Thoracic aorta (tissue), 2 donors: ENCODE measurements around the gene TMEM114. TPM values are rescaled to one million over a fixed set of nuclear protein-coding genes. Genes with fewer than 3 reads are reported as not detected.

Experiments
- ATAC-seq: fragments of 150-250 bp; one replicate; pipeline ENCODE4 v1.8.0; 2017; ENCODE audit warnings: low read depth; ENCODE audit not compliant: insufficient number of reproducible peaks, low FRiP score
- DNase-seq: peaks from one replicate; pipeline ENCODE4 v3.0.0-alpha.2; 2020; ENCODE audit warnings: low spot score
- H3K27ac ChIP-seq, 2 donors: fragments of 200-600 bp; sonication (generic); 1 replicate in 1 of 2; 2 replicates in 1 of 2; pipeline ENCODE4 v1.5.1; 2016; ENCODE audit warnings: mild to moderate bottlenecking in 2 of 2, moderate library complexity in 2 of 2
- H3K27me3 ChIP-seq: fragments of 200-600 bp; sonication (generic); replicated peaks from 2 replicates; pipeline ENCODE4 v1.6.0; 2016; ENCODE audit warnings: mild to moderate bottlenecking; ENCODE audit not compliant: insufficient read depth
- H3K36me3 ChIP-seq: fragments of 200-600 bp; sonication (generic); one replicate; pipeline ENCODE4 v1.5.1; 2016
- H3K4me1 ChIP-seq, 2 donors: fragments of 200-600 bp; sonication (generic); 1 replicate in 1 of 2; 2 replicates in 1 of 2; pipeline versions ENCODE4 v1.5.1 to v1.6.0; 2016; ENCODE audit warnings: low read depth in 2 of 2, mild to moderate bottlenecking in 1 of 2; ENCODE audit not compliant: control insufficient read depth in 1 of 2
- H3K4me3 ChIP-seq: fragments of 200-600 bp; sonication (generic); 2 replicates; pipeline ENCODE4 v1.5.1; 2016; ENCODE audit warnings: mild to moderate bottlenecking
- H3K9me3 ChIP-seq: fragments of 200-600 bp; sonication (generic); 2 replicates; pipeline ENCODE4 v1.5.1; 2016
- total RNA-seq, 2 donors: library from RNA; depleted of rRNA; stranded (reverse); fragments of >200 nt; gene quantifications; one replicate each; pipeline versions ENCODE4 v1.1.0 to v1.2.3, GENCODE V29; 2016
- TF ChIP-seq, protein P1 (sequence below): fragments of 200-600 bp; sonication (generic); IDR thresholded peaks from one replicate; pipeline ENCODE4 v1.5.1; 2019; ENCODE audit warnings: antibody characterized with exemption

The TMEM114 gene
- total RNA-seq, 2 donors from 2014 or later: not detected

DNA sequence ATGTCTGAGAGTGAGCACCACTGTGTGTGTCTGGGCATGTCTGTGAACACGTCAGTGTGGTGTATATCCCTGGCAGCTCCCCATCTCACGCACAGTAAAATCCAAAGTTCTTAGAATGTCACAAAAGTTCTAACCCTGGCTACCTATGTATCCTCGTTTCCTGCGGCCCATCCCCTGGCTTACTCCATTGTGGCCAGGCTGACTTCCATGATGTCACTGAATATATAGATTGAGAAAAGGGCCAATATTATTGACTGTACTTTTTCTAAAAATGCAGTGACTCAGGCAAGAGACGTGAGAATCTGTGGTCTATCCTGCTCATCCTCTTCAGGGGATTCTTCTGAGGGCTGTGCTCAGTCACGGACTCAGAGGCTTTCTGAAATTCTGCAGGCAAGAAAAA, 30.2 kb upstream of the TMEM114 start:
- H3K4me1 ChIP-seq: peaks cover 9 to 18% of the 10 kb centered on the region in 2 donors
- H3K36me3 ChIP-seq: peaks cover 2% of the 10 kb centered on the region
- TF ChIP-seq, protein P1, sequence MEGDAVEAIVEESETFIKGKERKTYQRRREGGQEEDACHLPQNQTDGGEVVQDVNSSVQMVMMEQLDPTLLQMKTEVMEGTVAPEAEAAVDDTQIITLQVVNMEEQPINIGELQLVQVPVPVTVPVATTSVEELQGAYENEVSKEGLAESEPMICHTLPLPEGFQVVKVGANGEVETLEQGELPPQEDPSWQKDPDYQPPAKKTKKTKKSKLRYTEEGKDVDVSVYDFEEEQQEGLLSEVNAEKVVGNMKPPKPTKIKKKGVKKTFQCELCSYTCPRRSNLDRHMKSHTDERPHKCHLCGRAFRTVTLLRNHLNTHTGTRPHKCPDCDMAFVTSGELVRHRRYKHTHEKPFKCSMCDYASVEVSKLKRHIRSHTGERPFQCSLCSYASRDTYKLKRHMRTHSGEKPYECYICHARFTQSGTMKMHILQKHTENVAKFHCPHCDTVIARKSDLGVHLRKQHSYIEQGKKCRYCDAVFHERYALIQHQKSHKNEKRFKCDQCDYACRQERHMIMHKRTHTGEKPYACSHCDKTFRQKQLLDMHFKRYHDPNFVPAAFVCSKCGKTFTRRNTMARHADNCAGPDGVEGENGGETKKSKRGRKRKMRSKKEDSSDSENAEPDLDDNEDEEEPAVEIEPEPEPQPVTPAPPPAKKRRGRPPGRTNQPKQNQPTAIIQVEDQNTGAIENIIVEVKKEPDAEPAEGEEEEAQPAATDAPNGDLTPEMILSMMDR: no peak
- H3K9me3 ChIP-seq: no peaks in the 10 kb centered on the region
- H3K27ac ChIP-seq: no peak overlapping the region
- H3K27me3 ChIP-seq: no peaks in the 10 kb centered on the region
- DNase-seq (no peak), ATAC-seq (no peak)
- H3K4me3 ChIP-seq: no peak overlapping the region

DNA sequence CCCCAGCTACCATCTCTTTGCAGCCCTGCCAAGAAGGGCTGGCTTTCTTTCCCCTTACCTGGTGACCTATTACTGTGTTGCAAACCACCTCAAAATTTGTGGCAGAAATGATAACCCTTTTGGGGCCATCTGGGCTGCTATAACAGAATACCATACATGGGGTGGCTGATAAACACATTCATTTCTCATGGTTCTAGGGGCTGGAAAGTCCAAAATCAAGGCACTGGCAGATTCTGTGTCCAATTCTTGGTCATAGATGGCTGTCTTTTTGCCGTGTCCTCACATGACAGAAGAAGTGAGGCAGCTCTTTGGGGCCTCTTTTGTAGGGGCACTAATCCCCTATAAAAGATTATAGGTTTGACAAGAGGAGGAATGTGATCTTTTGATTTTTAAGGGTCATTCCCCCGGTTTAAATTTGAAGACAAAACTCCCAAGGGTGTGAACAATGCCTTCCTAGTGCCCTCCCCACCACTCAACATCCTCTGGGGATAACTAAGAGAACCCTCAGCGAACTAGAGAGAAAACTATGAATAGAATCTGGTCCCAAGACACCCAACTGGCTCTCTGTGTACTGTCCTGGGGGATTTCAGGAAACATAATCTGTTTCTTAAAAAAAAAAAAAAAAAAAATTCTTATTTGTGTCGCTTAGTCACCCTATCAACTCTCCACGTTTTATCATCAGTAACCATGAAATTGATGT, 29.5 kb upstream of the TMEM114 start:
- ATAC-seq: no peak
- TF ChIP-seq, protein P1: no peak

DNA sequence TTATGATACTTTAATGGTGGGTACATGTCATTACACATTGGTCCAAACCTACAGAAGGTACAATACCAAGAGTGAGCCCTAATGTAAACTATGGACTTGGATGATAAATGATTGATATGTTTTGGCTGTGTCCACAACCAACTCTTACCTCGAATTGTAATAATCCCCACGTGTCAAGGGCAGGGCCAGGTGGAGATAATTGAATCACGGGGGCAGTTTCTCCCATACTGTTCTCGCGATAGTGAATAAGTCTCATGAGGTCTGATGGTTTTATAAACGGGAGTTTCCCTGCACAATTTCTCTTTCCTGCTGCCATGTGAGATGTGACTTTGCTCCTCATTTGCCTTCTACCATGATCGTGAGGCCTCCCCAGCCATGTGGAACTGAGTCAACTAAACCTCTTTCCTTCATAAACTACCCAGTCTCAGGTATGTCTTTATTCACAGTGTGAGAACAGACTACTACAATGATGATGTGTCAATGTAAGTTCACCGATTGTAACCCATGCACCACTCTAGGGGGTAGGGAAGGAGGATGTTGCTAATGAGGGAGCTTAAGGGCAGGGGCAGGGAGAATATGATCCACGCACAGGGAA, 24.2 kb upstream of the TMEM114 start:
- H3K27ac ChIP-seq: no peak overlapping the region
- H3K9me3 ChIP-seq: no peaks in the 10 kb centered on the region
- H3K4me1 ChIP-seq: no peaks in the 10 kb centered on the region
- TF ChIP-seq, protein P1: no peak
- ATAC-seq (no peak), DNase-seq (no peak)
- no peaks in the 10 kb centered on the region for H3K27me3 ChIP-seq
- no peak overlapping the region for H3K4me3 ChIP-seq
- no peaks in the 10 kb centered on the region for H3K36me3 ChIP-seq

More for the DNA sequence above, 29.5 kb upstream of the TMEM114 start:
- Histone ChIP-seq H3K27ac (no peak overlapping the region), H3K4me1 (peaks cover 9 to 18% of the 10 kb centered on the region in 2 donors), H3K9me3 (no peaks in the 10 kb centered on the region), H3K27me3 (no peaks in the 10 kb centered on the region), H3K36me3 (no peaks in the 10 kb centered on the region), H3K4me3 (no peak overlapping the region)
- no peak for DNase-seq

DNA sequence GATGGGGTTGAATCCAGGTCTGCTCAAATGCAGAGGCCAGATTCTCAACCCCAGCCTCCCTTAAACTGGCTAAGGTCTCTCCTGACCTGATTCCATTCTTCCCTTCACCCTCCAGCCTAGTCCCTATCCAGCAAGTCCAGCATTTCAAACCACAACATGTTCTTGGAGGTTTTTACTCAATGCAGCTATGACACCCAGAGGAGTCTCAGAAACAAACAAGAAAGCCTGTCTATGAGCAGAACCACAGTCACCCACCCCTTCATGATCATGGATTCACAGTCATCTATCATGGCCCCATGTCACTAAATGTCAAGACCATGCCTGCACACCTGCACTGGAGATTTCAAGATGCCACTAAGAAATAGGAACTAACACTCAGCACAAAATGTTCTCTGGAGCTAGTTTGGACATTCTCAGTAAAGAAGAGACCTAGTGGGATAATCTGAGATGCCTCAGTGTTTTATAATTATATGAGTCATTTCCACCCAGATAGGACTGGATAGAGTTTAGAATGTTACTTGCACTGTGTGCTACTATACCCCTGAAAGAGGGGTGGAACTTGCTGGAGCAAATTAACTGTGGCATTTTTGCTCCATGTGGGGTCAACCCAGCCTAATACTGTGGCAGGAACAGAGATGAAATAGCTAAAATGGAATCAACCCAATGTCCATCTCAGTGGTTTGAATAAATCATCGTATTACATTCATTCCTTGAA, 21.7 kb upstream of the TMEM114 start:
- no peaks in the 10 kb centered on the region for H3K36me3 ChIP-seq
- no peak for DNase-seq
- no peaks in the 10 kb centered on the region for H3K4me1 ChIP-seq
- H3K9me3 ChIP-seq: no peaks in the 10 kb centered on the region
- no peak overlapping the region for H3K27ac ChIP-seq
- H3K4me3 ChIP-seq: no peak overlapping the region
- TF ChIP-seq, protein P1: no peak
- no peak for ATAC-seq
- H3K27me3 ChIP-seq: no peaks in the 10 kb centered on the region

DNA sequence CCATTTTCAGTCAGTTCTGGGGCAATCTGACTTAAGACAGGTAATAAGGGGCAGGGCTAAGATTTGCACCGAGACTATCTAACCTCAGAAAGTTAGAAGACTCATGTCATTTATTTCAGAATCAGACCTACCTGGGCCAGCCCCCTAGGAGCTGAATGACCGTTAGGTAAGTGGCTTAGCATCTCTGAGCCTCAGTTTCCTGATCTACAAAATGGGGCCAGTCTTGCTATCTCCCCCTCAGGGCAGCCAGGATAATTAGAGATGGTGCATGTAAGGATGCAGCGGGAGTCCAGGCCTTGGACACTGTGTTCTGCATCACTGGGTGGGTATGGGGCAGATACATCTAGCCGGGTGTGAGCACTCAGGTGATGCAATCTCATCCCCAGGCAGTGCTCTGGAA, 20.8 kb upstream of the TMEM114 start:
- no peaks in the 10 kb centered on the region for H3K36me3 ChIP-seq
- no peak overlapping the region for H3K27ac ChIP-seq
- H3K4me1 ChIP-seq: no peaks in the 10 kb centered on the region
- no peak overlapping the region for H3K4me3 ChIP-seq
- no peaks in the 10 kb centered on the region for H3K27me3 ChIP-seq
- no peak for DNase-seq
- TF ChIP-seq, protein P1: no peak
- H3K9me3 ChIP-seq: no peaks in the 10 kb centered on the region
- no peak for ATAC-seq
